Erythroblast (primary cell): ENCODE measurements around the gene ZNF200.

Experiments used
- GATA1 ChIP-seq: IDR thresholded peaks from 2 replicates; pipeline ENCODE4 v1.6.1; 2011; ENCODE audit warnings: low read depth, mild to moderate bottlenecking, control low read depth, low read length, moderate library complexity
- POLR2A ChIP-seq: IDR thresholded peaks from 2 replicates; pipeline ENCODE4 v1.6.1; 2011; ENCODE audit warnings: mild to moderate bottlenecking, low read length

GRCh38 chr16:3276679-3277078 lies 41.7 kb upstream of the ZNF200 start:
- TF ChIP-seq POLR2A (no peak), GATA1 (no peak)
